ENCODE measurements around the gene ZSWIM6.

Gene ZSWIM6

GRCh38 chr5:61351733-61352132 lies 19.7 kb downstream of the ZSWIM6 start:
- H2AFZ ChIP-seq (ENCODE audit: low read length) = no peak overlapping the region
- H3K4me3 ChIP-seq (ENCODE audit: low read depth, low read length, poor library complexity, severe bottlenecking) = no peak overlapping the region
- H3K9me2 ChIP-seq (ENCODE audit: low read depth, low read length) = no peaks in the 10 kb centered on the region
- H3K9ac ChIP-seq (ENCODE audit: low read length) = no peak overlapping the region
- H3K36me3 ChIP-seq (ENCODE audit: insufficient read depth, low read length) = no peaks in the 10 kb centered on the region
- no peak overlapping the region for H3K27ac ChIP-seq (ENCODE audit: low read depth, low read length, poor library complexity, severe bottlenecking)
- TF ChIP-seq EZH2 (IDR thresholded peaks at IDR 0.05; ENCODE audit: borderline replicate concordance, low read length) = no peak
- no peak for TF ChIP-seq CTCF (IDR thresholded peaks at IDR 0.05; ENCODE audit: low read length)
- no peak overlapping the region for H3K4me2 ChIP-seq (ENCODE audit: low read length)
- H4K20me1 ChIP-seq (ENCODE audit: insufficient read depth, low read length) = no peaks in the 10 kb centered on the region
- H3K4me1 ChIP-seq (ENCODE audit: insufficient read depth, low read length, severe bottlenecking) = no peaks in the 10 kb centered on the region
- H3F3A ChIP-seq (ENCODE audit: insufficient read depth, low read length) = no peaks in the 10 kb centered on the region
- H3K79me2 ChIP-seq (ENCODE audit: insufficient read depth, low read length) = no peaks in the 10 kb centered on the region
- H3K27me3 ChIP-seq (ENCODE audit: insufficient read depth, low read length) = no peaks in the 10 kb centered on the region
- no peaks in the 10 kb centered on the region for H3K9me3 ChIP-seq (ENCODE audit: low read length)

DNA sequence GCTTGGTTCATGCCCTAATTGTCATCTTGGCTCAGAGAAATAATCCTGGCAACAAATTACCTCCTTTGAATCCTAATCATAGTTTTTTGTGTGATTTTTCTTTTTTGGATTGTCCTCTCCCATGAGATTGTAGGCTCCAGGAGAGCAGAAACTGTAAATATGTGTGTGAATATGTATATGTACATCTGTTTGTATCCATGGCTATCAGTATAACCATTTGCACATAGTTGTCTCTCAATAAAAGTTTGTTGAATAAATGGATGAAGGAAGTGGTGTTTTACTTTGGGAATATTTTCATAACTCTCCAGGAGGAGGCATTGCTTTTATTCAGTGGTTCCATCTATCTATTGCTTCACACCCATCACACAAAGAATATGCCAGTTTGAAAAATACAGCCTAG lies 20.1 kb downstream of the ZSWIM6 start:
- Histone ChIP-seq H3K9ac (ENCODE audit: low read length) (no peak overlapping the region), H3K27ac (ENCODE audit: low read depth, low read length, poor library complexity, severe bottlenecking) (no peak overlapping the region), H3K4me1 (ENCODE audit: insufficient read depth, low read length, severe bottlenecking) (no peaks in the 10 kb centered on the region), H3K79me2 (ENCODE audit: insufficient read depth, low read length) (no peaks in the 10 kb centered on the region), H3K36me3 (ENCODE audit: insufficient read depth, low read length) (no peaks in the 10 kb centered on the region), H3F3A (ENCODE audit: insufficient read depth, low read length) (no peaks in the 10 kb centered on the region), H3K4me2 (ENCODE audit: low read length) (no peak overlapping the region), H3K4me3 (ENCODE audit: low read depth, low read length, poor library complexity, severe bottlenecking) (no peak overlapping the region), H2AFZ (ENCODE audit: low read length) (no peak overlapping the region), H3K9me2 (ENCODE audit: low read depth, low read length) (no peaks in the 10 kb centered on the region), H4K20me1 (ENCODE audit: insufficient read depth, low read length) (no peaks in the 10 kb centered on the region), H3K27me3 (ENCODE audit: insufficient read depth, low read length) (no peaks in the 10 kb centered on the region), H3K9me3 (ENCODE audit: low read length) (no peaks in the 10 kb centered on the region; the same call in 1 of the 2 replicates)
- TF ChIP-seq CTCF (IDR thresholded peaks at IDR 0.05; ENCODE audit: low read length) = no peak
- TF ChIP-seq EZH2 (IDR thresholded peaks at IDR 0.05; ENCODE audit: borderline replicate concordance, low read length) = no peak

DNA sequence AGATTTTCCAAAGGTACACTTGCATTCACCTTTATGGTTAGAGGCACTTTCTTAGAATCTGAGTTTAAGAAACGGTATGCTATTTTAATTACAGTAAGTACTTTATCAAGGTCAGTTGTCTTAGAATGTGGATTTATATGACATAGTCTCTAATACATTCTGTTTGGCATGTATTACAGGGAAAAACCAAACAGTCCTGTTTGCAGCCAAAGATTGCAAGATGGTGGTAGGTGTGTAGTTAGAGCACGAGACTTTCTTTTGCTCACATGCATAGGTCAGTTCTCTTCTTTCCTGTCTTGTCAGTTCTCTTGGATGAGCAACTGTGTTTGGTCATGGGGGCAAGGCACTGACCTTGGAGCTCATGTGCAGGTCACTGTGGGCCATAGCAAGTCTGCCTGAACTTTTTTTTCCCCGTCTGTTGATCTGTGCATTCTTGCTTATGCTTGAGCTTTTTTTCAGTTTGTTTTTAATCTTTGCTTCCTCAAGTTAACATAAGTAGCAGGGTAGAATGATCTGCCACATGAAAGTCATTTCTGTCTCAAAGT lies 20.6 kb downstream of the ZSWIM6 start:
- H4K20me1 ChIP-seq (ENCODE audit: insufficient read depth, low read length) = no peaks in the 10 kb centered on the region
- H3K9me2 ChIP-seq (ENCODE audit: low read depth, low read length) = no peaks in the 10 kb centered on the region
- no peaks in the 10 kb centered on the region for H3K79me2 ChIP-seq (ENCODE audit: insufficient read depth, low read length)
- no peaks in the 10 kb centered on the region for H3K36me3 ChIP-seq (ENCODE audit: insufficient read depth, low read length)
- no peaks in the 10 kb centered on the region for H3K4me1 ChIP-seq (ENCODE audit: insufficient read depth, low read length, severe bottlenecking)
- no peak overlapping the region for H2AFZ ChIP-seq (ENCODE audit: low read length)
- H3K4me2 ChIP-seq (ENCODE audit: low read length) = no peak overlapping the region
- no peaks in the 10 kb centered on the region; the same call in 1 of the 2 replicates for H3K9me3 ChIP-seq (ENCODE audit: low read length)
- no peaks in the 10 kb centered on the region for H3K27me3 ChIP-seq (ENCODE audit: insufficient read depth, low read length)
- no peak overlapping the region for H3K27ac ChIP-seq (ENCODE audit: low read depth, low read length, poor library complexity, severe bottlenecking)
- no peak overlapping the region for H3K4me3 ChIP-seq (ENCODE audit: low read depth, low read length, poor library complexity, severe bottlenecking)
- H3K9ac ChIP-seq (ENCODE audit: low read length) = no peak overlapping the region
- TF ChIP-seq CTCF (IDR thresholded peaks at IDR 0.05; ENCODE audit: low read length) (no peak), EZH2 (IDR thresholded peaks at IDR 0.05; ENCODE audit: borderline replicate concordance, low read length) (no peak)
- no peaks in the 10 kb centered on the region for H3F3A ChIP-seq (ENCODE audit: insufficient read depth, low read length)
